Breast epithelium (tissue), 3 donors: Measurements from ENCODE around the gene MEX3D.

ENCODE experiments used
- POLR2AphosphoS5 ChIP-seq, 3 donors: sonication (generic); formaldehyde crosslinking; IDR thresholded peaks; one replicate each; pipeline ENCODE4 v1.6.1; 2017; ENCODE audit warnings: antibody characterized with exemption in 3 of 3
- TF ChIP-seq, protein P1 (sequence below), 3 donors: fragments of 450-650 bp; IDR thresholded peaks; one replicate each; pipeline ENCODE4 v1.5.1; 2016 to 2017; ENCODE audit warnings: antibody characterized with exemption in 3 of 3, mild to moderate bottlenecking in 3 of 3, moderate library complexity in 3 of 3

GRCh38 chr19:1525343-1525742, 42.8 kb downstream of the MEX3D start:
- TF ChIP-seq, protein P1, sequence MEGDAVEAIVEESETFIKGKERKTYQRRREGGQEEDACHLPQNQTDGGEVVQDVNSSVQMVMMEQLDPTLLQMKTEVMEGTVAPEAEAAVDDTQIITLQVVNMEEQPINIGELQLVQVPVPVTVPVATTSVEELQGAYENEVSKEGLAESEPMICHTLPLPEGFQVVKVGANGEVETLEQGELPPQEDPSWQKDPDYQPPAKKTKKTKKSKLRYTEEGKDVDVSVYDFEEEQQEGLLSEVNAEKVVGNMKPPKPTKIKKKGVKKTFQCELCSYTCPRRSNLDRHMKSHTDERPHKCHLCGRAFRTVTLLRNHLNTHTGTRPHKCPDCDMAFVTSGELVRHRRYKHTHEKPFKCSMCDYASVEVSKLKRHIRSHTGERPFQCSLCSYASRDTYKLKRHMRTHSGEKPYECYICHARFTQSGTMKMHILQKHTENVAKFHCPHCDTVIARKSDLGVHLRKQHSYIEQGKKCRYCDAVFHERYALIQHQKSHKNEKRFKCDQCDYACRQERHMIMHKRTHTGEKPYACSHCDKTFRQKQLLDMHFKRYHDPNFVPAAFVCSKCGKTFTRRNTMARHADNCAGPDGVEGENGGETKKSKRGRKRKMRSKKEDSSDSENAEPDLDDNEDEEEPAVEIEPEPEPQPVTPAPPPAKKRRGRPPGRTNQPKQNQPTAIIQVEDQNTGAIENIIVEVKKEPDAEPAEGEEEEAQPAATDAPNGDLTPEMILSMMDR (IDR thresholded peaks at IDR 0.05), result no peak
- no peak for TF ChIP-seq POLR2AphosphoS5 (IDR thresholded peaks at IDR 0.05)
